SK-N-MC (cell line): Measurements from ENCODE around the gene EMX2.

Experiments
- EZH2 ChIP-seq: fragments of 200-600 bp; sonication (generic); IDR thresholded peaks from one replicate; pipeline ENCODE4 v1.6.1; 2017; ENCODE audit warnings: antibody characterized with exemption
- POLR2AphosphoS5 ChIP-seq: IDR thresholded peaks from 2 replicates; pipeline ENCODE4 v1.6.1; 2012; ENCODE audit warnings: mild to moderate bottlenecking, low read depth, low read length, borderline replicate concordance

DNA sequence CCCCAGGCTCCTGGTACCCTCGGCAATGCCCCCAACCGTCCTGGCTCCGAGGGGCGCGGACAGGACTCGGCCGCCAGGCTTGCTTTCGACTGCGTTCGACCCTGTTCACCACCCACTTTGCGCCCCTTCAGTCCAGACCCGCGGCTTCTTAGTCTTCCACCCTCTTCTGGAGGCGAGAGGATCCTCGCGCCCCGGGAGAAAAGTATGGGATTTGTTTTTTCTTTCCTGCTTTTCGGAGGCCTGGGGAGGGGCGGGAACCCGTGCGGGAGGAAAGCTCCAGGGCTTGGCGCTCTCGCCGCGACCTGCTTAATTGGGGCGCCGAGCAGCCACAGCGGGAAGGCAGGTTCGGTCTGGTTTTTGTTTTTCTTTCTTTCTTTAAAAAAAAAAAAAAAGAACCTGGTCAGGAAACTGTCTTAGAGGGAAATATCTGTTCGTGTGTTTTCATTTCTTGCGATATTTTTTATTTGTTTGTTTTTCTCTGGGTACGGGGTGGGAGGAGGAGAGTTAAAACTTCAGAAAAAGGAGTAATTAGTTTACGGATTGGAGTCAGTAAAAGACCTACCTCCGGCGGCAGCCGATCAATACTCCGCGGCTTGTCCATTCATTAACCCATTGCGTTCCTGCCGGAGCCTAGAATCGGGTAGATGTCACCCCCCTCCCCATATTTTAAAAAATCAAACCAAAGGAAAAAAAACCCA, 1.6 kb downstream of the EMX2 start:
- TF ChIP-seq EZH2 (no peak), POLR2AphosphoS5 (no peak)
